Activated naive CD8-positive, alpha-beta T cell treated with anti-CD3 and anti-CD28 coated beads, Interleukin-2, amount 50 U/mL, for 24 hours (primary cell): ENCODE measurements around the gene EPB41L1.

Experiments used
- ATAC-seq: fragments of 150-1000 bp; cut with Tn5 transposase; one replicate; pipeline ENCODE4 v1.10.0; 2021
- DNase-seq: peaks from one replicate; pipeline ENCODE4 v3.0.0; 2021
- H3K27ac Mint-ChIP-seq: one replicate; pipeline ENCODE4 v1.8.0; 2021; ENCODE audit warnings: mild to moderate bottlenecking, mixed read lengths
- H3K27me3 Mint-ChIP-seq: one replicate; pipeline ENCODE4 v1.8.0; 2021; ENCODE audit warnings: mixed read lengths
- H3K36me3 Mint-ChIP-seq: one replicate; pipeline ENCODE4 v1.8.0; 2021; ENCODE audit warnings: low read depth, mixed read lengths
- H3K4me1 Mint-ChIP-seq: one replicate; pipeline ENCODE4 v1.8.0; 2021; ENCODE audit warnings: mixed read lengths
- H3K4me3 Mint-ChIP-seq: one replicate; pipeline ENCODE4 v1.8.0; 2021; ENCODE audit warnings: mild to moderate bottlenecking, moderate library complexity, mixed read lengths
- H3K9me3 Mint-ChIP-seq: one replicate; pipeline ENCODE4 v1.8.0; 2021; ENCODE audit warnings: mixed read lengths

Gene EPB41L1

DNA sequence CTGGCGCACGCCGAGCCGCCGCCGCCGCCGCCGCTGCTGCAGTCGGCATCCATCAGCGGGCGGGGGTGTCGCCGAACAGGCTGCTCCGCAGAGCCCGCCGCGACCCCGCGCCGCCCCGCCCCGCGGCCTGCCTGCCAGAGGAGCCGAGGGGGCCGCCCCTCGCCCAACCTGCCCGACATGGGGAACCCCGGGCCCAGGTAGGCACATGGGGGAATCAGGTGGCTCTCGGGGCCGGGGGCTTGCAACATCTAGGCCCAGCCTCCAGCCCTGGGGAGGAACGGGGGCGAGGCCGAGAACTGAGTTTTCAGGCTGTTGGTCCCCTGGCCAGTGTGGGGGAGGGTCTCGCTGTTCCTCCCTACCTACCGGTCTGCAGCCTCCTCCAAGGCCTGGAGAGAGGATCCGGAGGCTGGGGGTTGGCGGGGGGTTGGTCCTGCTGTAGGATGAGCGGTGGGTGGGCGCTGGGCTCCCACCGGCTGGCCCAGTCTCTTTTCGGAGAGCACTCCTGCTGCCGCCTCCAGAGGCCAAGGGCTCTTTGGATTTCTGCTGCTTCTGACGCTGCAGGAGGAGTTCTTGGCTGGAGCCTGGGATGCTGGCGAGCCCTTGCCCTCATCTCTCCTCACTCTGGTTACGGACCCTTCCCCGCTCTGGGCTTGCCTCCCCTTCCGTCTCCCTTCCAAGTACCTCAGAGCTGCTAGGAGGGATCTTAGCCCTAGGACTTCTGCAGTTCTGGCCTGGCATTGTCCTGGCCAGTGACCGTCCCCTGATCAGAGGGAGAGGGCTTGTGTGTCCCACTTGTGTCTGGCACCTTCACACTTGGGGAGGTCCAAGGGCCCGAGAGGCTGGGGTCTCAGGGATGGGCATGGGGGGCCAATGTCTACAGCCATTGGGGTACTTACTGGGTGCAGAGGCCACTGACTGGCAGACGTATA is at the start of gene EPB41L1:
Gene EPB41L1 (plus strand): TSS at position 41 of the 929 bp plus-strand sequence. CDS start 19,038 bp downstream, outside the sequence.
- DNase-seq (peak; percentile 8), ATAC-seq (no peak)
- Mint-ChIP-seq H3K4me3 (no peak within 1 kb of the TSS), H3K27ac (no peak within 1 kb of the TSS), H3K9me3 (no peaks in the 10 kb centered on the region), H3K4me1 (peaks cover 2% of the 10 kb centered on the region), H3K36me3 (no peaks in the 10 kb centered on the region), H3K27me3 (peaks cover 21% of the 10 kb centered on the region)

DNA sequence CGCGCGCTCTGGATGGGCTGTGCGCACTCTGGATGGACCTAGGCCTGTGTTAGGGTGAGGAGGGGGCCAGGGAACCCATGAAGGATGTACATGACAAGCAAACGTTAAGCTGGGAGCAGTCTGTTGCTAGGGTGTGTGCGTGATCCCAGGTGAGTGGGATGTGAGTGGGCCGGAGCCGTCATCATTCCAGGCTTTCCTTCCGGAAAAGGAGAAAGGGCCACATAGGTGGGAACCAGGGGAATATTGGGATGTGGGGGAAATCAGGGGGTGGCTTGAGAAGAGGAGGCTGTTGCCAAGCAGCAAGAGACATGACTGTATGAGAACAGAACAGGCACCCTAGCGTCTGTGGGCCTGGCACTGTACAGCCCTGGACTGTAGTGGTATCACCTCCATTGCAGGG is 49.7 kb upstream of the EPB41L1 start:
- H3K36me3 Mint-ChIP-seq, result no peaks in the 10 kb centered on the region
- no peaks in the 10 kb centered on the region for H3K4me1 Mint-ChIP-seq
- no peaks in the 10 kb centered on the region for H3K9me3 Mint-ChIP-seq
- no peak overlapping the region for H3K27ac Mint-ChIP-seq
- H3K4me3 Mint-ChIP-seq, result no peak overlapping the region
- no peaks in the 10 kb centered on the region for H3K27me3 Mint-ChIP-seq
- ATAC-seq (no peak), DNase-seq (no peak)

DNA sequence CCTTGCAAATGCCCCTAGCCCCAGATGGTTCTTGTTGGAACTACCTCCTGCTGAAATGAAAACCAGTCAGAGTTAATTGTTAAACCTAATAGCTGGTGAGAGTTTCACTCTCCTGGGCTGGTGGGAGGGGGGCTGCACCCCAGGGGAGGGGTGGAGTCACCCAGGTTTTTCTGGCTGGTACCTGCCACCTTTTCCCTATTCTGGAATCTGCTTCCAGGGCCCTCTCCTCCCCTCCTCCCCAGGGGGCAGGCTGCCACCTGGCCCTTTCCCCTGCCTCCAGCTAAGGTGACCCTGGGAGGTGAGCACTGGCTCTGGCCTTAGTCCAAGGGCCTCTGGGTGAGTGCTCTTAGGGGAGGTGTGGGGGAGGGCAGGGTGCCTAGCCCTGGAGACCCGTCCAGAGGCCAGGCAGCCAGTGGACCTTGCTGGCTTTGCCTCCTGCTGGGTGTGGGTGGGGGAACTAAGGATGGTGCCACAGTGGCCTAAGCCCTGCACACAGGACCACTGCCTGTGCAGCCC is 48.8 kb upstream of the EPB41L1 start:
- H3K27me3 Mint-ChIP-seq, result no peaks in the 10 kb centered on the region
- no peaks in the 10 kb centered on the region for H3K36me3 Mint-ChIP-seq
- H3K9me3 Mint-ChIP-seq, result no peaks in the 10 kb centered on the region
- DNase-seq (no peak), ATAC-seq (no peak)
- no peak overlapping the region for H3K27ac Mint-ChIP-seq
- H3K4me3 Mint-ChIP-seq, result no peak overlapping the region
- no peaks in the 10 kb centered on the region for H3K4me1 Mint-ChIP-seq

DNA sequence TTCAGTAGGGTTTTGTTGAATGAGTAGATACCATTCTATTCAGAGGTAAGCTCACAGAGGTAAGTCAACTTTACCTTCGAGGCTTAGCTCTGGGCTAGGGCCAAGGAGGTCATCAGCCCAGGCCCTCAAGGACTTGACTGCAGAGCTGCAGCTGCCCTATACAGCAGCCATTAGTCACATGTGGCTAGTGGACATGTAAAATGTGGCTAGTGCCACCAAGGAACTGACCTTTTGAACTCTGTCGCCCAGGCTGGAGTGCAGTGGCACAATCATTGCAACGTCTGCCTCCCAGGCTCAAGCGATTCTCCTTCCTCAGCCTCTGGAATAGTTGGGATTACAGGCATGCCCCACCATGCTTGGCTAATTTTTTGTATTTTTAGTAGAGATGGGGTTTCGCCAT is 47.9 kb upstream of the EPB41L1 start:
- ATAC-seq, result no peak
- no peaks in the 10 kb centered on the region for H3K9me3 Mint-ChIP-seq

DNA sequence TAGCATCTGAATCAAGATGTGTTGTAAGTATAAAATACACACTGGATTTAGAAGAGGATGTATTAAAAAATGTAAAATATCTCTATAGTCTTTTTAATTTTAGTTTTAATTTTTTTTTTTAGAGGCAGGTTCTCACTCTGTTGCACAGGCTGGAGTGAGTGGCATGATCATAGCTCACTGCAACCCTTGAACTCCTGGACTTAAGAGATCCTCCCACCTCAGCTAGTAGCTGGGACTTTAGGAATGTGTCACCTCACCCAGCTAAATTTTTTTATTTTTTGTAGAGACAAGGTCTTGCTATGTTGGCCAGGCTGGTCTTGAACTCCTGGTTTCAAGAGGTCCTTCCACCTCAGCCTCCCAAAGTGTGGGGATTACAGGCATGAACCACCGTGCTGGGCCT is 46.7 kb upstream of the EPB41L1 start:
- Mint-ChIP-seq H3K9me3 (no peaks in the 10 kb centered on the region), H3K27ac (no peak overlapping the region), H3K36me3 (no peaks in the 10 kb centered on the region), H3K4me3 (no peak overlapping the region), H3K4me1 (no peaks in the 10 kb centered on the region), H3K27me3 (no peaks in the 10 kb centered on the region)
- ATAC-seq (no peak), DNase-seq (no peak)

More for the DNA sequence above, 47.9 kb upstream of the EPB41L1 start:
- no peaks in the 10 kb centered on the region for H3K36me3 Mint-ChIP-seq
- H3K27ac Mint-ChIP-seq, result no peak overlapping the region
- H3K4me3 Mint-ChIP-seq, result no peak overlapping the region
- no peaks in the 10 kb centered on the region for H3K4me1 Mint-ChIP-seq
- no peak for DNase-seq
- no peaks in the 10 kb centered on the region for H3K27me3 Mint-ChIP-seq

DNA sequence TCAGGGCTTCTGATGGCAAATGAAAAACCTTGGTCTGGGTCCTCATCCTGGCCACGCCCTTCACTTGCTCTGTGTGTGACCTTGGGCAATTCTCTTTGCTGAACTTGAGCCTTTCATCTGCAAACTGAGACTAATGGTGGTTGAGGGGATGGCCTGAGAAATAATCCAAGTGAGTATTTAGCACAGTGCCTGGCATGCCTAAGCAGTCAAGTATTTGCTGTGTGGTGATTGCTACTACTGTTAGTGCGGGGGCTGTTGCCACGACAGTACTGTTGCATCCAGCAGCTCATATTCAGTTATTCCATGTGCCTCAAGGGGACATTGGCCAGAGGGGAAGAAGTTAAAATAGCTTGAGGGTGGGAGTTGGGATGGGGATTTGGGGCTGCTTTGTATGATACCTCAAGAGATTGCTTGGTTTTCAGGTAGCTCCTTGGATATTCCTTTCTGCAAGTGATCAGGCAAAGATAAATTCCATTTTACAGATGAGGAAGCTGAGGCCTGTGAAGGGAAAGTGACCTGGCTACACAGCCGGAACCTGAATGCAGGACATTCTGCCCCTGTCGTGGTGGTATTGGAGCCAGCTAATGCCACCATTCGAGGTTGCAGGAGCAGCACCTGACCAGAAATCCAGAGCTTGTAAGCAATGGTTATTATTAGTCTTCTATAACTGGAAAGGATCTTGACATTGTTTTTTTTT is 45.1 kb upstream of the EPB41L1 start:
- no peak for ATAC-seq

DNA sequence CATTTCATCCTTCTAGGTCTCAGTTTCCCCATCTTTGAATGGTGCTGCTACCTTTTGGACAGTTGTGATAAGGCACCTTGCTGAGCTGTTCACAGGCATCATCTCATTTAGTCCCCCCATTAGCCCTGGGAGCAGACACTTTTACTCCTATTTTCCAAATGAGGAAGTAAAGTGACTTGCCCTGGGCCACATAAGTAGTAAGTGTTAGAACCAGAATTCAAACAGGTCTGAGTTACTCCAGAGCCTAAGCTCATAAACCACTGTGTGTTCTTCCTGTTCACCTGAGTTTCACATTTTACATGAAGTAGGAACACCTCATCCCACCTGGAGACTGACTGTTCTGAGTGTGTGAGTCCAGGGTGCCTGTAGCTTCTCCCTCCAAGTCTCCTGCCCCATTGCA is 43.5 kb upstream of the EPB41L1 start:
- no peak for ATAC-seq
- no peak overlapping the region for H3K27ac Mint-ChIP-seq
- DNase-seq, result no peak
- no peaks in the 10 kb centered on the region for H3K4me1 Mint-ChIP-seq
- H3K9me3 Mint-ChIP-seq, result no peaks in the 10 kb centered on the region
- H3K27me3 Mint-ChIP-seq, result peaks cover 8% of the 10 kb centered on the region
- no peaks in the 10 kb centered on the region for H3K36me3 Mint-ChIP-seq
- no peak overlapping the region for H3K4me3 Mint-ChIP-seq

More for the DNA sequence above, 45.1 kb upstream of the EPB41L1 start:
- no peaks in the 10 kb centered on the region for H3K36me3 Mint-ChIP-seq
- no peak overlapping the region for H3K4me3 Mint-ChIP-seq
- DNase-seq, result no peak
- H3K27me3 Mint-ChIP-seq, result peaks cover 5% of the 10 kb centered on the region
- no peak overlapping the region for H3K27ac Mint-ChIP-seq
- no peaks in the 10 kb centered on the region for H3K4me1 Mint-ChIP-seq
- H3K9me3 Mint-ChIP-seq, result no peaks in the 10 kb centered on the region

DNA sequence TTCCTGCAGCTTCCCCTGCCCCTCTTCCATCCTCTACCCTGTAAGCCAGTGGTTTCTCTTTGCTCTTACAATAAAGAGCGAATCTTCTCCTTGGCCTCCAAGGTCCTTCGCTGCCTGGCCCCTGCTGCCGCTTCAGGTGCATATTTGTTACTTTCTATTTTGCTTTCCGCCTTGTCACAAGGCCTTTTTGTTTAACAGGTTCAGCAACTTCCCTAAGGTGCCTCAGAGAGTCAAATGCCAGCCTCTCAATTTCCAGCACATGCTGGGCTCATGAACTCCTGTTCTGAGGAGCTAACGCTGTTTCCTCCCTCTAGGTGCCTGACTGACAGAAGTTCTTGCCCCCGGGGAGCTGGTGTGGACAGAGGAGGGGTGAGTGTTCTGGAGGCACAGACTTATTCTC is 42.4 kb upstream of the EPB41L1 start:
- H3K4me1 Mint-ChIP-seq, result no peaks in the 10 kb centered on the region
- H3K4me3 Mint-ChIP-seq, result no peak overlapping the region
- H3K27ac Mint-ChIP-seq, result no peak overlapping the region
- DNase-seq (no peak), ATAC-seq (no peak)
- H3K9me3 Mint-ChIP-seq, result no peaks in the 10 kb centered on the region
- H3K27me3 Mint-ChIP-seq, result peaks cover 9% of the 10 kb centered on the region
- no peaks in the 10 kb centered on the region for H3K36me3 Mint-ChIP-seq

DNA sequence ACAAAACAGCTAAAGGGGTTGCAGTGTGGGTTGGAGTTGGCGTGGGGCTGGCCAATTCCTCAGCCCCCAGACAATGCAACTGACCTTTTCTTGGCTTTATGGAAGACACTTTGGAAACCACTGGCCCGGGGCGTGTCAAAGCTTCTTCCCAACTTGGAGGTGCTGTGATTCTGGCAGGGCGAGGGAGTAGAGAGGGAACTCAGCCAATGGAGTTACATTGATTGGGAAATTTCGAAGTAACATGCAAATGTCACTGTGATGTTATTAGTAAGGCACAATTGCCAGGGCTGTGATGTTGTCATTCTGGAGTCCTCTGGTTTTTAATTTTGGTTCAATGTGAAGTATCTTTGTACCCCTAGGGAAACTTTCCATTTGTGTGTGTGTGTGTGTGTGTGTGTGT is 41.5 kb upstream of the EPB41L1 start:
- H3K4me3 Mint-ChIP-seq, result no peak overlapping the region
- H3K27me3 Mint-ChIP-seq, result peaks cover 9% of the 10 kb centered on the region
- no peak overlapping the region for H3K27ac Mint-ChIP-seq
- no peaks in the 10 kb centered on the region for H3K9me3 Mint-ChIP-seq
- no peaks in the 10 kb centered on the region for H3K4me1 Mint-ChIP-seq
- ATAC-seq, result no peak
- no peaks in the 10 kb centered on the region for H3K36me3 Mint-ChIP-seq
- DNase-seq, result no peak

DNA sequence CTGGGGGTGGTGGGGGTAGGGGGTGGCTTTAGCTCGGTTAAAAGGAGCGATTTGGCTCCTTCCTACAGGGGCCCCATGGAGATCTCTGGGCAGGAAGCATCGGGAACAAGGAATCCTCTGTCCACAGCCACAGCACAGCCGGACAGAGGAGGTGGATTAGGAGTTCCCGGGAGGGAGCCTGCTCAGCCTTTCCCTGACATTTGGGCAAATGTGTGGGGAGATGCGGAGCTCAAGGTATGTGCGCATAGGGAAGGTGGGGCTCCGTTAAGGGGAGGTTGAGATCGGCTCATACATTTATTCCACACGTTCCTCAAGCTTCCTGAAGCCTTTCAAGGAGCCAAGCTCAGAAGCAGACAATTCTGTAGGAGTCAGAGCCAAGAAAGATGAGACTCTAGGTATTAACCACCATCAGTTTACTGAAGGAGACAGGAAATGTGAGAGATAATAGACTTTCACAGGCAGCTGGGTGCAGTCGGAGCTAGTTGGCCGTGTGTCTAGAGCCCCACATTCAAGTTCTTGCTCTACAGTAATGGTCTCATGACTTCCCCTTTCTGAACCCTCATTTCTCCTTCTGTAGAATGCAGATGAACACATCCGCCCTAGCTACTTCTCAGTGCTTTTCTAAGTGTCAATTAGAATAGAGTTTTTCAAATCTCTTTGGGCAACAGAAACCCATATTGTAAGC is 40.8 kb upstream of the EPB41L1 start:
- Mint-ChIP-seq H3K27me3 (peaks cover 9% of the 10 kb centered on the region), H3K9me3 (no peaks in the 10 kb centered on the region), H3K27ac (no peak overlapping the region), H3K36me3 (no peaks in the 10 kb centered on the region), H3K4me3 (no peak overlapping the region), H3K4me1 (no peaks in the 10 kb centered on the region)
- no peak for ATAC-seq
- no peak for DNase-seq

DNA sequence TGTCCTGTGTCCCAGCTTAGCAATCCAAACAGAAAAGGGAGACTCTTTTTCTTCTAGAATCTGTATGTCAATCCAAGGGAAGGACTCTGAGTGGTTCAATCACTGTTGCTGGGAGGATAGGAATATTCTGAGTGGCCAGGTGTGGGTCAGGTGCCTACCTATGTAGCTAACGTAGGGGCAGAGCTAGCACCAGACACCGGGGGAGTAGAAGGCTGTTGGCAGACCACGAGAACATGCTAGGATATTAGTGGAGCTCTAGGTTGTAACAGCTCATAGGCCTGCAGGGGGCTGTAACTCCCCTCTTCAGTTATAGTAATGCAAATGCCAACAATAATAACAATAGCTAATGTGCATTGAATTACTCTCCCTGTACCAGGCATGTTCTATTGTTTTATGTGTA is 39.8 kb upstream of the EPB41L1 start:
- no peaks in the 10 kb centered on the region for H3K36me3 Mint-ChIP-seq
- H3K4me3 Mint-ChIP-seq, result no peak overlapping the region
- no peaks in the 10 kb centered on the region for H3K9me3 Mint-ChIP-seq
- peaks cover 12% of the 10 kb centered on the region for H3K27me3 Mint-ChIP-seq
- H3K27ac Mint-ChIP-seq, result no peak overlapping the region
- no peaks in the 10 kb centered on the region for H3K4me1 Mint-ChIP-seq
- no peak for DNase-seq
- no peak for ATAC-seq

DNA sequence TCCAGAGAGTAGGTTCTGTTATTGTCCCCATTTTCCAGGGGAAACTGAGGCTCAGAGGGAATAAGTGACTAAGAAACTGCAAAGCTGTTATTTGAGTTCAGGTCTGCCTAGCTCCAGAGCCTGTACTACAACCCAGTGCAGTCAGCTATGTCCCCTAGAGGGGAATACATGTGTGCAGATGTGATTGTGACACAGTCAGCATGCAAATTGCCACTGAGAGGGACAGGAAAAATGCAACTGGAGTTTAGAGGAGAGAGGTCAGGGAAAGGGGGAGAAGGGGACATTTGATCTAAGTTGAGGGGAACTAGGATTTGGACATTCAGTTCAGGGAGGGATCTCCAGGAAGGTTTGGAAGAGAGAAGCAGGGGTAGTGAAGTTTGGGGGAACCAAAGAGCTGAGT is 38.6 kb upstream of the EPB41L1 start:
- H3K9me3 Mint-ChIP-seq, result no peaks in the 10 kb centered on the region
- peaks cover 12% of the 10 kb centered on the region for H3K27me3 Mint-ChIP-seq
- no peak overlapping the region for H3K27ac Mint-ChIP-seq
- no peaks in the 10 kb centered on the region for H3K36me3 Mint-ChIP-seq
- no peaks in the 10 kb centered on the region for H3K4me1 Mint-ChIP-seq
- DNase-seq (no peak), ATAC-seq (no peak)
- H3K4me3 Mint-ChIP-seq, result no peak overlapping the region

DNA sequence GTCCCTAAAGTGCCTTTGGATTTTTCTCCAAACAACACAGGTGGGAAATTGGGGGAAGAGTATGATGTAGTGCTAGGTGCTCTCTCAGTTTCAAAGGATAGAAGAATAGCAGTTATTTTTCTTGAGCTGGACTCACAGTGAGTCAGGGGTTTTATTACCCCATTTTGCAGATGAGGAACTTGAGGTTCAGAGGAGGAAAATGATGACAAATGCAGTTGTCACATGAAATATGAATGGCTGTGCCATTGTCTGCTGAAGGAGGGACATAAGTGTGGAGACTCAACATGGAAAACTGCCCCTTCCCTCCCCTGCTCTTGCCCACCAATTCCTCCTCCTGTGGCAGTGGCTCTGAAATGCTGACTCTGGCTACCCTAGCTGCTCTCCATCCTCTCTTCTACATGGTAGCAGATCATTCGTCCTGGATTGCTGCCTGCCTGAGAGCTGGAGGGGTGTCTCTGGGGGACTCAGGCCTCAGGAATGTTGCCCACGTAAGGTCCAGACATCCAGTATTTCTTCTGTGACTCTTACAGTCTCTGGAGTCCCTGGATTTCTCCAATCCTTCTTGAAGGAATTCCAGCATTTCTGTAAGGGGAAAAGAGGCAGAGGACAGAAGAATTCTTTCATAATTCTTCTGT is 37.6 kb upstream of the EPB41L1 start:
- H3K9me3 Mint-ChIP-seq, result no peaks in the 10 kb centered on the region
- ATAC-seq, result no peak
- no peaks in the 10 kb centered on the region for H3K36me3 Mint-ChIP-seq
- no peaks in the 10 kb centered on the region for H3K4me1 Mint-ChIP-seq
- no peak for DNase-seq
- no peak overlapping the region for H3K27ac Mint-ChIP-seq
- H3K27me3 Mint-ChIP-seq, result peaks cover 12% of the 10 kb centered on the region
- H3K4me3 Mint-ChIP-seq, result no peak overlapping the region

DNA sequence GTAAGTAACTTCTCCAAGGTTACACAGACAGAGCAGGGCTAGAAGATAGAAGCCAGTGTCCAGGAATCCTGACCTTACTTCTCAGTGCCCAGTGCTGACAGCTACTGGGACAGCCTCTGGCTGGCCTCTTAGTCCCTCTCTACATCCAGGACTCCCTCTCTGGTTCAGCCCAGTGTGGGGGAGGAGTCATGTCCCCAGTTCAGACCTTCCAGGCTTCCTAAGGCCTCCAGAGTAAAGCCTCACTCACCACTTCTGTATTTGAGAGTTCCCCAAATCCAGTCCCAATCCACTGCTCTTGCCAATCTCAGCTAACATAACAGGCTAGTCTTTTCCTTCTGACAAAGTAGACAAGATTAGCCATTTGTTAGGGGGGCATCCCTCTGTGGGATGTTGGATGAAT is 36.9 kb upstream of the EPB41L1 start:
- DNase-seq (no peak), ATAC-seq (no peak)
- no peaks in the 10 kb centered on the region for H3K4me1 Mint-ChIP-seq
- no peak overlapping the region for H3K4me3 Mint-ChIP-seq
- H3K9me3 Mint-ChIP-seq, result no peaks in the 10 kb centered on the region
- H3K36me3 Mint-ChIP-seq, result no peaks in the 10 kb centered on the region
- no peak overlapping the region for H3K27ac Mint-ChIP-seq
- H3K27me3 Mint-ChIP-seq, result peaks cover 12% of the 10 kb centered on the region
